Neuron (in vitro differentiated cells): ENCODE results near the gene PODXL.
"Not testable (repeated sequence)": the region's sequence is repeated elsewhere in the genome, so short reads cannot be mapped to it uniquely, and the experiment has no call there.

Source experiments
- H2AFZ ChIP-seq: one replicate; pipeline ENCODE4 v1.6.1; 2013; ENCODE audit warnings: low read depth, mild to moderate bottlenecking, inconsistent platforms, low read length, moderate library complexity
- H3K27me3 ChIP-seq: one replicate; pipeline ENCODE4 v1.6.1; 2013; ENCODE audit warnings: low read length; ENCODE audit not compliant: insufficient read depth
- H3K36me3 ChIP-seq: one replicate; pipeline ENCODE4 v1.6.1; 2013; ENCODE audit warnings: low read length; ENCODE audit not compliant: insufficient read depth
- H3K4me1 ChIP-seq: one replicate; pipeline ENCODE4 v1.6.1; 2013; ENCODE audit warnings: low read length; ENCODE audit not compliant: insufficient read depth
- H3K4me3 ChIP-seq: 2 replicates; pipeline ENCODE4 v1.5.1; 2013; ENCODE audit warnings: mild to moderate bottlenecking, low read length, moderate library complexity
- H3K9me3 ChIP-seq: one replicate; pipeline ENCODE4 v1.6.1; 2013; ENCODE audit warnings: low read length

The PODXL gene

DNA sequence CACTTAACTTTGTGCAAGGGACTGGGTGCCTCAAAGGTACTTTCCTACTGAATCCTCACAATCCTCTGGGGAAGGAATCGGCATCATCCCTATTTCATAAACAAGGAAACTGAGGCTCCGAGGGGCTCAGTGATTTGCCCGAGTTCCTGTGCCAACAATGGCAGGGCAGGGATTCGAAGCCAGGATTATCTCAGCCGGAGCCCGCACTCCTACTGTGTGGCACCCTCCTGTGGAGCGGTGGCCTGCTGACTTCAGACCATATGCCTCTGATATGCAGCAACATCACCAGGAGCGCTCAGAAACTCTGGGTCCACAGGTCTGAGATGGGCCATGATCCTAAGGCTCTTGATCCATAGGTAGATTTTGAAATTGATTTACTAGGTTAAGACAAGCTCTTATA lies 46.6 kb downstream of the PODXL start:
- Histone ChIP-seq H3K9me3 (no peaks in the 10 kb centered on the region), H2AFZ (no peak overlapping the region), H3K36me3 (peaks cover 56% of the 10 kb centered on the region), H3K4me1 (no peaks in the 10 kb centered on the region), H3K27me3 (no peaks in the 10 kb centered on the region), H3K4me3 (no peak overlapping the region)

DNA sequence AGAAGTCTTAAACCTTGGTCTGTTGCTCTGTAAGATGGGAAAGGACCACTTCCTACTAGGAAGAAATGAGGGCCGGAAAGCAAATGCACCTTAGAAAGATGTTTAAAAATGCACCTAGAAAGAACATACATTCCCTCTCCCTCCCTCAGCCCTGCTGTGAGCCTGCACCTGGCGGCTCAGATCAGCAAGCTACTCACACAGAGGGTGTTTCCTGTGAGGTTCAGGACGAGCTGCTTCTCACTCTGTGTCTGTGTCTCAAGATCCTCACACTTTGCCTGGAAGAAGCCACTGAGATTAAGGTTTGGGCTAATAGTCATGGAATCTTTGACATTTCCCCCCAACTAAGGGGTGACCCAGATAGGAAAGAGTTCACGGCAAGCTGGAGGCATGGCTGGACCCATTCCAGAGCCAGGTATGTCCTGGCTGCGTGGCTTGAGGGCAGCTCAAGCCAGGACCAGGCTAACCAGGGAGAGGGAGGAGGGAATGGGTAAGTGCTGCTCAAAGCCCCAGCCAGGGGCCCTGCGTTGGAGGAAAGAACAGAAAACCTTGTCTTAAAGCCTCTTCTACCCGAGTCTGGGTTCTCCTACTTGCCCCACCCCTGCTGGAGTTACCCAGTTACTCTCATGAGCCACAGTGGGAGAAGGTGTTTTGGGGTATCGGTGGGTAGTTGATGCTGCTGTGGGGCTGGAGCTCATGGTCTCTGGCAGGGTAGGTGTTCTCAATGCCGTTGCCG lies 47.5 kb downstream of the PODXL start:
- Histone ChIP-seq H3K4me1 (no peaks in the 10 kb centered on the region), H3K27me3 (no peaks in the 10 kb centered on the region), H3K9me3 (no peaks in the 10 kb centered on the region), H3K36me3 (peaks cover 65% of the 10 kb centered on the region), H3K4me3 (no peak overlapping the region), H2AFZ (no peak overlapping the region)

DNA sequence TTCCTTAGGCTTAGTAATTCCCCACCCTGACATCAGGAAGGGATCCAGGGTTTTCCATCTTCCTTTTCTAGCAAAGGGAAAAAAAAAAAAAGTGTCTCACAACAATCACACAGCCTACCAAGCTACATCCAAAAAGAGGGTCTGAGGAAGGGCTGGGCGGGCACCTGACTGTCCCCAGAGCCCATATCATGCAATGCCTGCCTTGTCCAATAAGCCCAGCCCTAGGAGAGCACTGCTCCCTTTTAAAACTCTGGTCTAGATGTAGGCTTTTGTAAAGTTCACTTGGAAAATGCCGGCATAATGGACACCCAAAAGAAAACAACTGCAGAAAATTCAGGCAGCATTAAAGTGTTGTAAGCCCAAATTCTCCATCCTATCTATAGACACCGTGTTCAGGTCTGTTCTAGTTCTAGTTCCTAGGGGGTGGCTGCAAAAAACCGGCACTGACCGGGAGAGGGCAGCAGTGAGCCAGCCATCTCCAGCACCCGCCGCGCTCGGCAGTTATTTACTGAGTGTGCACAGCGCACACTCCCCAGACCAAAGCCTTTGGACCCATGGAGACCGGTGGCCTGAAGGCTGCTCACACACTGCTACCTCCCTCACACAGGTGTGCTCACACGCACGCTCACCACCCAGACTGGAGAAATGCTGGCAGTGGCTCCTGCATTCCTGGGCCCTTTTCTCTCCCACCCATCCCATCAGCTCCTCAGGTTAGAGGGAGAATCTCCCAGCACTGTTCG lies 48.7 kb downstream of the PODXL start:
- Histone ChIP-seq H3K27me3 (no peaks in the 10 kb centered on the region), H3K4me3 (no peak overlapping the region), H3K4me1 (no peaks in the 10 kb centered on the region), H3K9me3 (no peaks in the 10 kb centered on the region), H2AFZ (no peak overlapping the region), H3K36me3 (peaks cover 76% of the 10 kb centered on the region)

DNA sequence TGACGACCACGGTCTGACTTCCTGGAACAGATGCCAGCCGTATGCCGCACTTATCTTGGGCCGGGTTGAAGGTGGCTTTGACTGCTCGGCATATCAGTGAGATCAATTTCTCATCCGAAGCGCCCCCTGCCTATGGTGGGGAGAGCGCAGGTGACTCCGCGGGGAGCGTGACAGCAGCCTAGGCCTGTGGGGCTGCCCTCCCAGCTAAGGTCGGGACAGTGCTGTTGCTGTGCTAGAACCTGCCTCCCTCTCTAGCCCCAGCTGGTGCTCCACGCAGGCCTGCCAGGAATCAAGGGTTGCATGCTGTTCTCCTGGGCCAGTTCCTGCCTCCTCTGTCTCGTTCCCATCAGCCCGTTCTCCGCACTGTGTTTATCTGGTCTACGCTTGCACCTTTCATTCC lies 49.8 kb downstream of the PODXL start:
- Histone ChIP-seq H3K36me3 (peaks cover 88% of the 10 kb centered on the region), H3K9me3 (no peaks in the 10 kb centered on the region), H3K27me3 (no peaks in the 10 kb centered on the region), H3K4me1 (peaks cover 3% of the 10 kb centered on the region), H3K4me3 (no peak overlapping the region), H2AFZ (no peak overlapping the region)

DNA sequence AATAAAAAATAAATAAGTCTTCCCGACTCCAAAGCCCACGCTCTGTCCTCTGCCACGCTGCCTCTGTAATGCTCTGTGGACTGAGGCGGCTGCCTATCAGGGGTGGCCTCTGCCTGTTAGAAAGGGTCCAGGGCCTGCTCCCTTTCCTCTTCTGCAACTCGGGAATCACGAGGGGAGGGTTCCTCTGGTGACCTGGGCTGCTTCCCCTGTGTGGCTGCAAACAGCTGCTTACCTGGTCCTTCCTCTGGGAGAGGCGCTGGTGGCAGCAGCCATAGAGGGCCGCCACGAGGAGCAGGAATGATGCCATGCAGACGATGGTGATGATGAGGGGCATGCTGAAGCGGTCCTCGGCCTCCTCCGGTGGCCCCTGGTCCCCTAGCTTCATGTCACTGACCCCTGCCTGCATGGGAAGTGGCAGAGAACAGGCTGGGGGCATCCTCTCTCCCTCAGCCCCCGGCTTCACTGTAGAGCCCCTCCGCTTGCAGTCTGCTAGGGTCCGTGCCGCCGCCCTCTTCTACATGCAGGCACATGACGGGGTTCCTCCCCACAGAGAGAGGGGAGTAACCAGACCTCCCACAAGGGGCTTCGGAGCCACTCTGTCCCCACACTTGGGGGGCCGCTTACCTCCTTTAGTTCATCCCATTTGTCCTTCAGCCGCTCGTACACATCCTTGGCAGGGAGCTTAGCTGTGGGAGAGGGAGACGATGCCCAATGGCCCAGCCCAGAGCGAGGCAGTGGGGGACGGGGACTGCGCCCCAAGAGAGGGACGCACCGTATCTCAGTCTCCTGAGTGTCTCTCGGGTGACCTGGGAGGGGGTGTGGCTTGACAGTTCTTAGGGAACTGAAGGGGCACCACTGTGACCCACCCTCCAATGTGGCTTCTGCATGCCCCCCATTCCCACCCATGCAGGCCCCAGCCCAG lies 50.5 kb downstream of the PODXL start:
- peaks cover 7% of the 10 kb centered on the region for H3K4me1 ChIP-seq
- no peak overlapping the region for H2AFZ ChIP-seq
- H3K27me3 ChIP-seq, result no peaks in the 10 kb centered on the region
- no peaks in the 10 kb centered on the region for H3K9me3 ChIP-seq
- peaks cover 89% of the 10 kb centered on the region for H3K36me3 ChIP-seq
- no peak overlapping the region for H3K4me3 ChIP-seq

DNA sequence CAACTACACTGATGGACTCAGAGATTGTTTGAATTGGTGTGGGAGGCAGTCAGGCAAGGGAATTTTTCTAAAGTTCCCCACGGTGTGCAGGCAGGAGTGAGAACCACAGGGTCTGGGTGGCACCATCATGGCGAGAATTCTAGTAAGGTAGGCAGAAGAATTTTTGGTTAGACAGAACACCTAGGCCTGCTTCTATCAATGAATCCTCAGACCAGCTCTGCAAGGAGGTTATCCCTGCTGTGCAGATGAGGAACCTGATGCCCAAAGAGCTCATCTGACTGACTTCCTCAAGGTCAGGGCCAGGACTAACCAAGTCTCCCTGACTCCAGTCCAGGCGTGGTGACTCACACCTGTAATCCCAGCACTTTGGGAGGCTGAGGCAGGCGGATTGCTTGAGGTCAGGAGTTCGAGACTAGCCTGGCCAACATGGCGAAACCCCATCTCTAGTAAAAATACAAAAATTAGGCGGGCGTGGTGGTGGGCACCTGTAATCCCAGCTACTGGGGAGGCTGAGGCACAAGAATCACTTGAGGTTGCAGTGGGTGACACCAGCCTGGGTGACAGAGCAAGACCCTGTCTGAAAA lies 51.3 kb downstream of the PODXL start:
- peaks cover 93% of the 10 kb centered on the region for H3K36me3 ChIP-seq
- peaks cover 13% of the 10 kb centered on the region for H3K4me1 ChIP-seq

DNA sequence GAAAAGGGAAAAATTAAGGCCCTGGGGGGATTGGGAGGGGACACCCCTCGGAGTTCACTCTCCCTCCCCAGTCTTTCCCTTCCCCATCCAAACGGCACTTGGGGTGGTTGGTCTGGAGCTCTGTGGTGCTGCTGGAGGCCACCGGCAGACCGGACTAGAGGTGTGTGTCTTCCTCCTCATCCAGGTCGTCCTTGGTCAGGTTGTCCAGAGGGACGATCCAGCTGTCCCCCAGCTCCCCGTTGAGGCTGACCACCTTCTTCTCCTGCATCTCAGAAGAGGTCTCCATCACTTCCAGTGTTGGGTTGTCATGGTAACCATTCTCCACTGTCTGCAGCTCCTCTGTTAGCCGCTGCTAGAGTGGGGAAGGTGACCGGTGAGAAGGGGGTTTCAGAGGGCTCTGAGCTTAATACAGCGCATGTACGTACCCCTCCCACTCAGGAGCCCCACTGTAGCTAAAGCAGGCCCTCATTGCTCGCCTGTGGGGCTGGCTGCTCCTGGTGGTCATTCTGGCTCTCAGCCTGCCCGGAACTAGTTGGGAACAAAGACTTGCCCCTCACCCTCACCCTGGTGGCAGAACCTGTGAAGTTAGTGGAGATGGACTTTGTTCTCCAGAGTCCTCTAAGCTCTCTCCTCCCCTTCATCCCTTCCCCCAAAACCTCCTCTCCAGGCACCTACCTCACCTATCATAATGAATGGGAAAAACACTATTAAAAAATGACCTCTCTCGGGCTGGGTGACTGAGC lies 52.1 kb downstream of the PODXL start:
- Histone ChIP-seq H3K27me3 (no peaks in the 10 kb centered on the region), H3K4me1 (peaks cover 13% of the 10 kb centered on the region), H3K36me3 (peaks cover 93% of the 10 kb centered on the region), H3K9me3 (no peaks in the 10 kb centered on the region), H2AFZ (no peak overlapping the region), H3K4me3 (no peak overlapping the region)

More for the DNA sequence above, 51.3 kb downstream of the PODXL start:
- not testable (repeated sequence) for H3K27me3 ChIP-seq, H2AFZ ChIP-seq, H3K4me3 ChIP-seq, H3K9me3 ChIP-seq

DNA sequence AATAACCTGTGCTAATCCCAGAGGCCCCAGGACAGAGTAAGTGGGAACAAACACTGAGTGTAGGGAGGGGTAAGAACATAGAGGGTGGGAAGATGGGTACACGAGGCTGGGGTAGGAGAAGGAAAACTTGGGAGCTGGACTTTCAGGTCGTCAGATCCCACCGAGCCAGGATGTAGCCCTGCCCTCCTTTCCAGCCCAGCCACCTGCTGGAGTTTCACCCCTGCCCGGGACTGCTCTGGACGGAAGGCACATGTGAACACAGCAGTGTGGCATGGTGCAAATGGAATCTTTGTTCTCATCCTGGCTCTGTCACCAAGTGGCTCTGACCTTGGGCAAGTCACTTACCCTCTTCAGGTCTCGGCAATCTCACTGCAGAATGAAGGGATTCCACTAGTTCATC lies 52.8 kb downstream of the PODXL start:
- Histone ChIP-seq H3K27me3 (no peaks in the 10 kb centered on the region), H3K36me3 (peaks cover 93% of the 10 kb centered on the region), H3K9me3 (no peaks in the 10 kb centered on the region), H2AFZ (no peak overlapping the region), H3K4me1 (peaks cover 13% of the 10 kb centered on the region), H3K4me3 (no peak overlapping the region)

DNA sequence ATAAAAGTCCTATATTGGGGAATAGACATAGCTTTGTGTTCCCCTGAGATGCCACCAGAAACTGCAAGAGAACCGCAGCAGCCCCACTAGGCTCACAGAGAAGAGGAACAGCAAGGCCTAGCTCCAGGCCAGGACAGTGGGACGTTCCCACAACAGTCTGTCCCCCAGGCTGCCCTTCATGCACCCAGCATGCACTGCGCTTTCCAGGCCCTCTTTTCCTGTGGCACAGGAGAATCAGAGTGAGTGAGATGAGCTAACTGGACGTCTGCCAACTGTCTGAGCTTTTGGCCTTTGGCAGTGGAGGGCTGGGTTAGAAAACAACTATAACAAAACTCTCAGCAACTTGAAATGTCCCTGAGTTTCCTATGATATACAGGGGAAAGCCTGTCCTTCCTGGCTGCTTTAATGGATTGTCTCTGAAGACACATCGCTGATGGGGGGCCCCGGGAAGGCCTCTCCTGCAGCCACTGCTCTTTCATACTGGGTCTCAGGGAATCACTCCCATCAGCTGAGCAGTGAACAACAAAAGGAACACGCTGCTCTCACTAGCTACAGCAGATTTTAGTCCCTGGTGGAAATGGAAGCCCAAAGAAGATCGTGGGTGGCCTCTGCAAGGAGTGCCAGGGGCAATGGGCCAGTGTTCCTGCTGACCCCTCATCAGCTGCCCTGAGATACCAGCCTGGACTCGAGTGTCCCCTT lies 53.5 kb downstream of the PODXL start:
- Histone ChIP-seq H3K4me1 (peaks cover 13% of the 10 kb centered on the region), H3K9me3 (no peaks in the 10 kb centered on the region), H3K36me3 (peaks cover 96% of the 10 kb centered on the region), H3K4me3 (no peak overlapping the region), H2AFZ (no peak overlapping the region), H3K27me3 (no peaks in the 10 kb centered on the region)

DNA sequence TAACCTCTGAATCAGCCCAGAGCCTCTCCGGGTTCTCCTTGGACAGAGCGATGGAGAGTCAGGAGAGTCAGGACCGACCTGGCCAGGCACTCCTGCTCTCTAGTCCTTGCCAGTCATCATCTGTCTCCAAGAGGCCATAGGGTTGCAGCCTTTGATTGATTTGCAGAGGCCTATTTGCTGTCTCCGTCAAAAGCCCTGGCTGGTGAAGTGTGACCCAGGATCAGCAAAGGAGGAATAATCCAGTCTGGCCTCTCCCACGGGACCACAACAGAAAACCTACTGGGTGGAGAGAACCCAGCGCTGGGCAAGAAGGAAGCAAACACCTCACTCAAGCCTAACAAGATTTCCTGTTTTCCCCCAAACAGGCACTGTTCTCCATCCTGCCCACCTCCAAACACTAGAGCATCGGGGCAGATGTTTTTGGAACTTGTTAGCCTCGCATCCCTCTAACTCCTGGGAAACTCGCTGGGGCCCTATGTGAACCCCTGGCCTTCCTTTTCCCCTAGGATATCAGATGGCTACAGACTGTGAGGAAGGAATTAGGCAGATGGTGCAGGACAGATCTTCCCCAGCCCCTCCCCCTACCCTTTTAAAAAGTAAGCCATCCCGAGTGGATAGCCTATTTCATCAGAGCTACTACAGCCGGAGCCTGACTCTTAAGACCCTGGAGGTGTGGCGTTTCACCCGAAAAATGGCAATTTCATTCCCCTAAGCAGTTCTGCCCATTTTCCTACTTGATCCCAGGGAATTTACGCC lies 54.3 kb downstream of the PODXL start:
- Histone ChIP-seq H2AFZ (no peak overlapping the region), H3K27me3 (no peaks in the 10 kb centered on the region), H3K4me3 (no peak overlapping the region), H3K36me3 (peaks cover 97% of the 10 kb centered on the region), H3K9me3 (no peaks in the 10 kb centered on the region), H3K4me1 (peaks cover 17% of the 10 kb centered on the region)

DNA sequence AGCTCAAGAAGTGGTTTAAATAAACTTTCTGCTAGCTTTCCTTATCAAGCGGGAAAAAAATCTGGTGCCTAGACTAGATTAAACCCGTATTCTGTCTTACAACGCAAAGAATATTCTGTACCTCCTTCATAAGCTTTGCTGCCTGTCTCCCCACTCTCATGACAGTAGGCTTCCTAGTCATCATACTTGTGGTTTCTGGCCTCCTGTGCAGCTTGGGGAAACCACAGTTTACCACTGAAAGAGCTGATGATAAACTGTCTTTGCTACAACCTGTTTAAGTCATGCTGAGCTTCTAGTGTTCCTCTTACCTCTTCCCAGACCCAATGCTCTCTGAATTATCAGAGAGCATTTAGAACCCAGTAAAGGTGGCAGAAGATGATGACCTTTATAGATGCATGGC lies 55.0 kb downstream of the PODXL start:
- H3K4me3 ChIP-seq, result no peak overlapping the region
- H2AFZ ChIP-seq, result no peak overlapping the region
- peaks cover 95% of the 10 kb centered on the region for H3K36me3 ChIP-seq
- H3K27me3 ChIP-seq, result no peaks in the 10 kb centered on the region
- peaks cover 20% of the 10 kb centered on the region for H3K4me1 ChIP-seq
- no peaks in the 10 kb centered on the region for H3K9me3 ChIP-seq
